Measurements from ENCODE around the gene TBC1D22A.
A peak's percentile ranks its signal among the peaks of the same experiment; 100 is the strongest.

- TF ChIP-seq CTCF (IDR thresholded peaks at IDR 0.05 in 2 of 3, conservative IDR thresholded peaks at IDR 0.05 in 1 of 3; ENCODE audit: borderline replicate concordance in 1 of 3, insufficient read depth in 1 of 3, low read depth in 2 of 3, low read length in 2 of 3) (peak in 1 of 3 experiments; percentile 29; a peak in 1 of 6 replicates), POLR2AphosphoS5 (IDR thresholded peaks at IDR 0.05; ENCODE audit: low read depth, low read length) (no peak), POLR2A (IDR thresholded peaks at IDR 0.05; ENCODE audit: borderline replicate concordance, extremely low read depth, insufficient read depth, insufficient read length) (no peak), REST (IDR thresholded peaks at IDR 0.05; ENCODE audit: low read depth) (no peak), MAX (IDR thresholded peaks at IDR 0.05) (no peak), ZBTB33 (IDR thresholded peaks at IDR 0.05; ENCODE audit: extremely low read depth, insufficient replicate concordance, low read length) (no peak), SP1 (IDR thresholded peaks at IDR 0.05; ENCODE audit: low read depth) (no peak), RAD21 (IDR thresholded peaks at IDR 0.05; ENCODE audit: low read depth) (peak; percentile 33; the same call in 1 of the 2 replicates)
Measured at GRCh38 chr22:47190957-47191670, 428.7 kb downstream of the TBC1D22A start.
